ENCODE measurements around the gene HIC1. TPM values are rescaled to one million over a fixed set of nuclear protein-coding genes. Genes with fewer than 3 reads are reported as not detected.

HIC1 gene
- total RNA-seq, 1 experiment from 2014 or later, result 0.79 TPM

DNA sequence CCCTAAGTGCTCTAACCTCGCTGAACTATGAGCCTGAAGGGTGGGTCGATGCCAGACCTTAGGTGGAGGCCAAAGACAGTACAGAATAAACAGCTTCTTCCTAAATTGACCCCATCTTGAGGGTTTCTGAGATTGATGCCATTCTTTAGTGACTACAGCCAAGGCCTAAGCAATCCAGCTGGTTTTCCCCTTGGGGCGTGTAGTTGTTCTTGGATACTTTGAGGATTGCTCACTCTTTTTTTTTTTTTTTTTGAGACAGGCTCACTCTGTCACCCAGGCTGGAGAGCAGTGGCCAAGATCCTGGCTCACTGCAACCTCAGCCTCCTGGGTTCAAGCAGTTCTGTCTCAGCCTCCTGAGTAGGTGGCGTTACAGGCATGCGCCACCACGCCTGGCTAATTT lies 11.1 kb upstream of the HIC1 start:
- peak; percentile 66 for DNase-seq (ENCODE audit: low read depth)

DNA sequence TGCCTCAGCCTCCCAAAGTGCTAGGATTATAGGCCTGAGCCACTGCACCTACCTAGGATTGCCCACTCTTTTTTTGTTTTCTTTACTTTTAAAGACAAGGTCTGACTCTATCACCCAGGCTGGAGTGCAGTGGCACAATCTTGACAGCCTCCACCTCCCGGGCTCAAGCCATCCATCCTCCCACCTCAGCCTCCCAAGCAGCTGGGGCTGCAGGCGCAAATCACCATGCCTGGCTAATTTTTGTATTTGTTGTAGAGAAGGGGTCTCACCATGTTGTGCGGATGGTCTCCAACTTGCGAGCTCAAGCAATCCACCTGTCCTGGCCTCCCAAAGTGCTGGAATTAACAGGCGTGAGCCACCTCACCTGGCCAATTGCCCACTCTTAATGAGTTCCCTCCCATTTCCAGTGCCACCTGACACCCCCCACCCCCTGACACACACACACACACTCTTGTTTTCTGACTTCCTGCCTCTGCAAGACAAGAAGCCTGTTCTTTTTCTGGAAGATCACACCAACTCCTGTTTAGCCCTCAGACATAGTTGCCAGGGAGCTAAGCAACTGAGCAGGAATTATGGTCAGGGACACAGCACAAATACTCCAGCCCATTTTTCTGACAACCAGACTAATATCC lies 10.5 kb upstream of the HIC1 start:
- DNase-seq (ENCODE audit: low read depth), result no peak

GRCh38 chr17:2047590-2047989 lies 7.3 kb upstream of the HIC1 start:
- no peak for DNase-seq (ENCODE audit: low read depth)

GRCh38 chr17:2048805-2049204 lies 6.1 kb upstream of the HIC1 start:
- no peak for DNase-seq (ENCODE audit: low read depth)

DNA sequence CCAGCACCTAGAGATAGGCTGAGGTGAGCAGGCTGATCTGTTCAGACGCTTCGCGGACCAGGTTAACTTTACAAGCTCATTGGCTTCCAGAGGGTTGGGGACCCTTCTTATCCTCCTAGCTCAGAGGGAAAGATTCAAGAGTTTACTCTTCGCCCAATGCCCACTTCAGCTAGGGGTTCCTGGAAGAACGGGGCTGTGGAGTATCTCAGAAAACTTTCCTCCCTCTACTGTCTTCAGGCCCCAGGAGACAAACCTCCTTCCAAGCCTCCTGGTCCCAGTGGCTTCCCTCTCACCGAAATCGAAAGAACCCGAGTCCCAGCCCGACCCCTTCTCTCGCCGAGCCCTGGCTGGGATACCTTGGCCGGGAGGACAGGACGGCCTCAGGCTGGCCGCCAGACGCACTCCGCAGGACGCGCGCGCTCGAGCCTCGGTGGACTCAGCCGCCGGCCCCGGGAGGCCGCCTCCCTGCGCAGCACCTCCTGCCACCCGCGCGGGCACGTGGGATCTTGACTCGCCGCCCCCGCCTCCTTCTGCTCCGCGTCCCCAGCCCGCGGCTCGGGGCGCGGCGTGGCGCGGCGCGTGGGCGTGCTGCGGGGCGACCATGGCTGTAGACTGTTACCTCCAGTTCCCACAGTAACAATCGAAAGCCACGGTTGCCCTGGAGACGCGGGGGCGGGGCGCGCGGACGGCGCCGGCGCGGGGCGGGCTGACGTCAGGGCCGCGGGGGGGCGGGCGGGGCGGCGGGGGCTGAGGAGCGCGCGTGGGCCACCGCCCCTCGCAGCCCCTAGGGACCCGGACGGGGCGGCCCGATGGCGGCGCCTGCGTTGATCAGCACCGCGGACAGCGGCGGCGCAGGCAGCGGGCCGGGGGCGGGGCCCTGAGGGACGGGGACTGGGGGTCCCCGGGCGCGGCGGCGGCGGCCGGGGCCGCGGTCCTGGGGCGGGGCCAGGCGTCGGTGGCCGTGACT lies 5.3 kb upstream of the HIC1 start:
- no peak for DNase-seq (ENCODE audit: low read depth)

- DNase-seq (ENCODE audit: low read depth), result no peak
Observed at GRCh38 chr17:2050300-2051060, 4.4 kb upstream of the HIC1 start.

GRCh38 chr17:2051061-2051932 lies 3.6 kb upstream of the HIC1 start:
- no peak for DNase-seq (ENCODE audit: low read depth)

DNA sequence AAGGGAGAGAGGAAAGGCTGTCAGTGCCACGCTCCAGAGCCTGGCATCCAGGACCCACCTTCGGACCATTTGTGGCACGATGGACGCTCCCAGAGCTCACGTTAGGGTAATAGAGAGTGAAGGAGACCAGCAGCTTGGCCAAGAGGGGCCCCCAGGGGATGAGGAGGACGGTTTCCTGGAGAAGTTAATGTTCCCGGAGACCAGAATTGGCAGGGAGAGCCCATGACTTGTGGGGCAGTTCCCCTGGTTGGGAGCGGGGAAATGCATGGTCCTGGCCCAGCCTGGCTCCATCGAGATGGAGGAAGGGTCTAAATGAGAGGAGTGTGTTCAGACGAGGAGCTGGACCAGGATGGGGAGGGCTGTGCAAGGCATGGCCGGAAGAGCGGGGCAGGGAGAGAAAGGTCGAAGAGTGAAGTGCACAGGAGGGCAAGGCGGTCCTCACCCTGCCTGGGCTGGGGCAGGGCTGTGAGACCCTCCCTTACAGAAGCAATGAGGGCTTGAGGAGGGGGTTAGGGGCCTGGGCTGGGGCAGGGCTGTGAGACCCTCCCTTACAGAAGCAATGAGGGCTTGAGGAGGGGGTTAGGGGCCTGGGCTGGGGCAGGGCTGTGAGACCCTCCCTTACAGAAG lies 2.9 kb upstream of the HIC1 start:
- no peak for DNase-seq (ENCODE audit: low read depth)

GRCh38 chr17:2053380-2054261 lies 1.3 kb upstream of the HIC1 start:
- DNase-seq (ENCODE audit: low read depth), result no peak

- DNase-seq (ENCODE audit: low read depth), result no peak
Observed at GRCh38 chr17:2054262-2054511, 716 bp upstream of the HIC1 start.

DNA sequence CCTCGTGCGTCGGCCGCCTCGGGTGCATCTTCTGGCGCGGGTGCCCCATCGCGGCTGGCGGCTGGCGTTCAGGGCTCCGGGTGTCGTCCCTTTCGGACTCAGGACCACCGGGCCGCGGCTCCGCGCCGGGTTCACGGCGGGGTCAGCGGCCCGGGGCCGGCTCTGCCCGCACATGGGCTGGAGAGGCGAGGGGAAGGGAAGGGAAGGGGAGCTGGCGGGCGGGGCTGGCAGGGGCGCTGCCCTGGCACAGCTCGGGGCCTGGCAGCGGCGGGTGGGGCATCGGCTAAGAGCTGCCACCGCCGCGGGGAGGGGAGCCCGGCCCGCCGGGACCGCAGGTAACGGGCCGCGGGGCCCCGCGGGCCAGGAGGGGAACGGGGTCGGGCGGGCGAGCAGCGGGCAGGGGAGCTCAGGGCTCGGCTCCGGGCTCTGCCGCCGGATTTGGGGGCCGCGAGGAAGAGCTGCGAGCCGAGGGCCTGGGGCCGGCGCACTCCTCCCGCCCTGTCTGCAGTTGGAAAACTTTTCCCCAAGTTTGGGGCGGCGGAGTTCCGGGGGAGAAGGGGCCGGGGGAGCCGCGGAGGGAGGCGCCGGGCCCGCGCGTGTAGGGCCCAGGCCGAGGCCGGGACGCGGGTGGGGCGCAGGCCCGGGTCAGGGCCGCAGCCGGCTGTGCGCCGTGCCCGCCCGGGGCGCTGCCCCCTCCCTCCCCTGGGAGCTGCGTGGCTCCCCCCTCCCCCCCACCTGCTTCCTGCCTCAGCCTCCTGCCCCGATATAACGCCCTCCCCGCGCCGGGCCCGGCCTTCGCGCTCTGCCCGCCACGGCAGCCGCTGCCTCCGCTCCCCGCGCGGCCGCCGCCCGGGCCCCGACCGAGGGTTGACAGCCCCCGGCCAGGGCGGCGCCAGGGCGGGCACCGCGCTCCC lies 646 bp downstream of the HIC1 start:
- no peak for DNase-seq (ENCODE audit: low read depth)

- DNase-seq (ENCODE audit: low read depth), result no peak
Observed at GRCh38 chr17:2056206-2057174, 1.6 kb downstream of the HIC1 start.

GRCh38 chr17:2057175-2057759 lies 2.4 kb downstream of the HIC1 start:
- no peak for DNase-seq (ENCODE audit: low read depth)

- DNase-seq (ENCODE audit: low read depth), result no peak
Observed at GRCh38 chr17:2057760-2058585, 3.1 kb downstream of the HIC1 start.

DNA sequence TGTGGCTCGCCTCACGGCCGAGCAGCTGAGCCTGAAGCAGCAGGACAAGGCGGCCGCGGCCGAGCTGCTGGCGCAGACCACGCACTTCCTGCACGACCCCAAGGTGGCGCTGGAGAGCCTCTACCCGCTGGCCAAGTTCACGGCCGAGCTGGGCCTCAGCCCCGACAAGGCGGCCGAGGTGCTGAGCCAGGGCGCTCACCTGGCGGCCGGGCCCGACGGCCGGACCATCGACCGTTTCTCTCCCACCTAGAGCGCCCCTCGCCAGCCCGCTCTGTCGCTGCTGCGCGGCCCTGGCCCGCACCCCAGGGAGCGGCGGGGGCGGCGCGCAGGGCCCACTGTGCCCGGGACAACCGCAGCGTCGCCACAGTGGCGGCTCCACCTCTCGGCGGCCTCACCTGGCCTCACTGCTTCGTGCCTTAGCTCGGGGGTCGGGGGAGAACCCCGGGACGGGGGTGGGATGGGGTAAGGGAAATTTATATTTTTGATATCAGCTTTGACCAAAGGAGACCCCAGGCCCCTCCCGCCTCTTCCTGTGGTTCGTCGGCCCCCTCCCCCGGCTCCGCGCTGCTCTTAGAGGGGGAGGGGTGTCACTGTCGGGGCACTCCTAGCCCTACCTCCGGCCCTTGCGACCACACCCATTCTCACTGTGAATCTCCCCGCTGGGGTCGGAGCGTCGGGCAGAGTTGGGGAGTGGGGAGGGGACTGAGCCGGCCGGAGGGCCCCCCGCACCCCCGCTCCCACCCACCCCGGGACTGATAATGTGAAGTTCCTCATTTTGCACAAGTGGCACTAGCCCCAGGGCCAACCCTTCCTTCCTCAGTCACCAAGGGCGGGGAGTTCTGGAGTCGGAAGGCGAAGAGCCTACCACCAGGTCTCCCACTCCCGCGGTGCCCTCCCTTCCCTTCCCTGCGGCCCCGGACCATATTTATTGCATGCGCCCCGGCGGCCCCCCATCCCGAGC lies 4.0 kb downstream of the HIC1 start:
- DNase-seq (ENCODE audit: low read depth), result no peak
